ENCODE data around the gene DMWD. TPM values are rescaled to one million over a fixed set of nuclear protein-coding genes. Genes with fewer than 3 reads are reported as not detected.

DMWD gene
- total and polyA plus RNA-seq, 2 of the 13 experiments (the other 11 are each of a cell fraction or from before 2014, with no cell fraction given) = 10.3 to 14.9 TPM

DNA sequence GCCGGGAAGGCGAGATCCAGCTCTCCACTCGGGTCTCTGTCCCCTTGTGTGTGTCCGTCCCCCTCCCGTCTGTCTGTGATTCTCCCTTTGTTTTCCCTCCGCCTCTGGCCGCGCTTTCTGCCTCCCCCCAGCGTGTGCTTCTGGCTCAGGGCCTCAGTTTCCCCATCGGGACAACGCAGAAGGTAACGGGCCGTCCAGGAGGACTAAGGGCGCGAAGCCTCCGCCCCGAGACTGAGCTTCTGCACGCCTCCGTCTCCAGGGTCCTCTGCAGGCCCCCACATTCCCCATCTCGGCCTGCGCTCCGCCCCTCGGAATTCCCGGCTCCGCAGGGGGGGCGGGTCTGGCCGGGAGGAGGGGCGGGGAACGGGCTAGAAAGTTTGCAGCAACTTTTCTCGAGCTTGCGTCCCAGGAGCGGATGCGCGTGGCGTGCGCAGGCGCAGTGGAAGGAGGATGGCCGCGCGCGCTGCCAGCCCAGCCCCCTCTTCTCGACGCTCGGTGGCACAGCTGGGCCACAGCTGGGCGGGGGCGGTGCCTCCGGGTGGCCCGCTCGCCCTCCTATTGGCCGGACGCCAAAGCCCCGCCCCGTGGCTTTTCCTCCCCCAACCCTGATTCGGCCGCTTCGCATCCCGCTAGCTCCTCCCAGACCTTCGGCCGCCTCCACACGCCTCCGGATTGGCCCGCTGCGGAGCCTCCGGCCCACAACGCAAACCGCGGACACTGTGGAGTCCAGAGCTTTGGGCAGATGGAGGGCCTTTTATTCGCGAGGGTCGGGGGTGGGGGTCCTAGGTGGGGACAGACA, 23.5 kb downstream of the DMWD start, which contains the start of gene SIX5 (continued):
- TF ChIP-seq, protein P1, sequence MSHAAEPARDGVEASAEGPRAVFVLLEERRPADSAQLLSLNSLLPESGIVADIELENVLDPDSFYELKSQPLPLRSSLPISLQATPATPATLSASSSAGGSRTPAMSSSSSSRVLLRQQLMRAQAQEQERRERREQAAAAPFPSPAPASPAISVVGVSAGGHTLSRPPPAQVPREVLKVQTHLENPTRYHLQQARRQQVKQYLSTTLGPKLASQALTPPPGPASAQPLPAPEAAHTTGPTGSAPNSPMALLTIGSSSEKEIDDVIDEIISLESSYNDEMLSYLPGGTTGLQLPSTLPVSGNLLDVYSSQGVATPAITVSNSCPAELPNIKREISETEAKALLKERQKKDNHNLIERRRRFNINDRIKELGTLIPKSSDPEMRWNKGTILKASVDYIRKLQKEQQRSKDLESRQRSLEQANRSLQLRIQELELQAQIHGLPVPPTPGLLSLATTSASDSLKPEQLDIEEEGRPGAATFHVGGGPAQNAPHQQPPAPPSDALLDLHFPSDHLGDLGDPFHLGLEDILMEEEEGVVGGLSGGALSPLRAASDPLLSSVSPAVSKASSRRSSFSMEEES (CRISPR knock-in tag; IDR thresholded peaks at IDR 0.05) = 0 out of 2 replicates have a peak, but pooled peaks have one; percentile 51
- TF ChIP-seq IRF2 (CRISPR knock-in tag; IDR thresholded peaks at IDR 0.05) (no peak), SMAD3 (CRISPR knock-in tag; IDR thresholded peaks at IDR 0.05) (0 out of 2 replicates have a peak, but pooled peaks have one; percentile 42), NONO (IDR thresholded peaks at IDR 0.05) (no peak), NONO (CRISPR knock-in tag; conservative IDR thresholded peaks at IDR 0.05) (peak; percentile 47; the same call in 1 of the 2 replicates), SP2 (CRISPR knock-in tag; IDR thresholded peaks at IDR 0.05) (peak; percentile 87), EHMT2 (IDR thresholded peaks at IDR 0.05; ENCODE audit: borderline replicate concordance, low read depth, low read length) (no peak), SSRP1 (CRISPR knock-in tag; IDR thresholded peaks at IDR 0.05) (no peak), ZIK1 (CRISPR knock-in tag; IDR thresholded peaks at IDR 0.05; ENCODE audit: borderline replicate concordance, low read depth) (0 out of 2 replicates have a peak, but pooled peaks have one; percentile 55), ZNF253 (CRISPR knock-in tag; IDR thresholded peaks at IDR 0.05; ENCODE audit: borderline replicate concordance) (no peak), ZNF34 (CRISPR knock-in tag; IDR thresholded peaks at IDR 0.05; ENCODE audit: borderline replicate concordance) (0 out of 2 replicates have a peak, but pooled peaks have one; percentile 64)
- TF ChIP-seq, protein P2, sequence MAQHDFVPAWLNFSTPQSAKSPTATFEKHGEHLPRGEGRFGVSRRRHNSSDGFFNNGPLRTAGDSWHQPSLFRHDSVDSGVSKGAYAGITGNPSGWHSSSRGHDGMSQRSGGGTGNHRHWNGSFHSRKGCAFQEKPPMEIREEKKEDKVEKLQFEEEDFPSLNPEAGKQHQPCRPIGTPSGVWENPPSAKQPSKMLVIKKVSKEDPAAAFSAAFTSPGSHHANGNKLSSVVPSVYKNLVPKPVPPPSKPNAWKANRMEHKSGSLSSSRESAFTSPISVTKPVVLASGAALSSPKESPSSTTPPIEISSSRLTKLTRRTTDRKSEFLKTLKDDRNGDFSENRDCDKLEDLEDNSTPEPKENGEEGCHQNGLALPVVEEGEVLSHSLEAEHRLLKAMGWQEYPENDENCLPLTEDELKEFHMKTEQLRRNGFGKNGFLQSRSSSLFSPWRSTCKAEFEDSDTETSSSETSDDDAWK (CRISPR knock-in tag; IDR thresholded peaks at IDR 0.05) = no peak
- TF ChIP-seq, protein P3, sequence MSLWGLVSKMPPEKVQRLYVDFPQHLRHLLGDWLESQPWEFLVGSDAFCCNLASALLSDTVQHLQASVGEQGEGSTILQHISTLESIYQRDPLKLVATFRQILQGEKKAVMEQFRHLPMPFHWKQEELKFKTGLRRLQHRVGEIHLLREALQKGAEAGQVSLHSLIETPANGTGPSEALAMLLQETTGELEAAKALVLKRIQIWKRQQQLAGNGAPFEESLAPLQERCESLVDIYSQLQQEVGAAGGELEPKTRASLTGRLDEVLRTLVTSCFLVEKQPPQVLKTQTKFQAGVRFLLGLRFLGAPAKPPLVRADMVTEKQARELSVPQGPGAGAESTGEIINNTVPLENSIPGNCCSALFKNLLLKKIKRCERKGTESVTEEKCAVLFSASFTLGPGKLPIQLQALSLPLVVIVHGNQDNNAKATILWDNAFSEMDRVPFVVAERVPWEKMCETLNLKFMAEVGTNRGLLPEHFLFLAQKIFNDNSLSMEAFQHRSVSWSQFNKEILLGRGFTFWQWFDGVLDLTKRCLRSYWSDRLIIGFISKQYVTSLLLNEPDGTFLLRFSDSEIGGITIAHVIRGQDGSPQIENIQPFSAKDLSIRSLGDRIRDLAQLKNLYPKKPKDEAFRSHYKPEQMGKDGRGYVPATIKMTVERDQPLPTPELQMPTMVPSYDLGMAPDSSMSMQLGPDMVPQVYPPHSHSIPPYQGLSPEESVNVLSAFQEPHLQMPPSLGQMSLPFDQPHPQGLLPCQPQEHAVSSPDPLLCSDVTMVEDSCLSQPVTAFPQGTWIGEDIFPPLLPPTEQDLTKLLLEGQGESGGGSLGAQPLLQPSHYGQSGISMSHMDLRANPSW (CRISPR knock-in tag; IDR thresholded peaks at IDR 0.05; ENCODE audit: borderline replicate concordance) = no peak; the same call in 1 of the 2 replicates
- TF ChIP-seq, protein P4, sequence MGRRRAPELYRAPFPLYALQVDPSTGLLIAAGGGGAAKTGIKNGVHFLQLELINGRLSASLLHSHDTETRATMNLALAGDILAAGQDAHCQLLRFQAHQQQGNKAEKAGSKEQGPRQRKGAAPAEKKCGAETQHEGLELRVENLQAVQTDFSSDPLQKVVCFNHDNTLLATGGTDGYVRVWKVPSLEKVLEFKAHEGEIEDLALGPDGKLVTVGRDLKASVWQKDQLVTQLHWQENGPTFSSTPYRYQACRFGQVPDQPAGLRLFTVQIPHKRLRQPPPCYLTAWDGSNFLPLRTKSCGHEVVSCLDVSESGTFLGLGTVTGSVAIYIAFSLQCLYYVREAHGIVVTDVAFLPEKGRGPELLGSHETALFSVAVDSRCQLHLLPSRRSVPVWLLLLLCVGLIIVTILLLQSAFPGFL (CRISPR knock-in tag; IDR thresholded peaks at IDR 0.05) = no peak
- TF ChIP-seq, protein P5, sequence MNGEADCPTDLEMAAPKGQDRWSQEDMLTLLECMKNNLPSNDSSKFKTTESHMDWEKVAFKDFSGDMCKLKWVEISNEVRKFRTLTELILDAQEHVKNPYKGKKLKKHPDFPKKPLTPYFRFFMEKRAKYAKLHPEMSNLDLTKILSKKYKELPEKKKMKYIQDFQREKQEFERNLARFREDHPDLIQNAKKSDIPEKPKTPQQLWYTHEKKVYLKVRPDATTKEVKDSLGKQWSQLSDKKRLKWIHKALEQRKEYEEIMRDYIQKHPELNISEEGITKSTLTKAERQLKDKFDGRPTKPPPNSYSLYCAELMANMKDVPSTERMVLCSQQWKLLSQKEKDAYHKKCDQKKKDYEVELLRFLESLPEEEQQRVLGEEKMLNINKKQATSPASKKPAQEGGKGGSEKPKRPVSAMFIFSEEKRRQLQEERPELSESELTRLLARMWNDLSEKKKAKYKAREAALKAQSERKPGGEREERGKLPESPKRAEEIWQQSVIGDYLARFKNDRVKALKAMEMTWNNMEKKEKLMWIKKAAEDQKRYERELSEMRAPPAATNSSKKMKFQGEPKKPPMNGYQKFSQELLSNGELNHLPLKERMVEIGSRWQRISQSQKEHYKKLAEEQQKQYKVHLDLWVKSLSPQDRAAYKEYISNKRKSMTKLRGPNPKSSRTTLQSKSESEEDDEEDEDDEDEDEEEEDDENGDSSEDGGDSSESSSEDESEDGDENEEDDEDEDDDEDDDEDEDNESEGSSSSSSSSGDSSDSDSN (CRISPR knock-in tag; IDR thresholded peaks at IDR 0.05) = peak; percentile 65
- TF ChIP-seq, protein P6, sequence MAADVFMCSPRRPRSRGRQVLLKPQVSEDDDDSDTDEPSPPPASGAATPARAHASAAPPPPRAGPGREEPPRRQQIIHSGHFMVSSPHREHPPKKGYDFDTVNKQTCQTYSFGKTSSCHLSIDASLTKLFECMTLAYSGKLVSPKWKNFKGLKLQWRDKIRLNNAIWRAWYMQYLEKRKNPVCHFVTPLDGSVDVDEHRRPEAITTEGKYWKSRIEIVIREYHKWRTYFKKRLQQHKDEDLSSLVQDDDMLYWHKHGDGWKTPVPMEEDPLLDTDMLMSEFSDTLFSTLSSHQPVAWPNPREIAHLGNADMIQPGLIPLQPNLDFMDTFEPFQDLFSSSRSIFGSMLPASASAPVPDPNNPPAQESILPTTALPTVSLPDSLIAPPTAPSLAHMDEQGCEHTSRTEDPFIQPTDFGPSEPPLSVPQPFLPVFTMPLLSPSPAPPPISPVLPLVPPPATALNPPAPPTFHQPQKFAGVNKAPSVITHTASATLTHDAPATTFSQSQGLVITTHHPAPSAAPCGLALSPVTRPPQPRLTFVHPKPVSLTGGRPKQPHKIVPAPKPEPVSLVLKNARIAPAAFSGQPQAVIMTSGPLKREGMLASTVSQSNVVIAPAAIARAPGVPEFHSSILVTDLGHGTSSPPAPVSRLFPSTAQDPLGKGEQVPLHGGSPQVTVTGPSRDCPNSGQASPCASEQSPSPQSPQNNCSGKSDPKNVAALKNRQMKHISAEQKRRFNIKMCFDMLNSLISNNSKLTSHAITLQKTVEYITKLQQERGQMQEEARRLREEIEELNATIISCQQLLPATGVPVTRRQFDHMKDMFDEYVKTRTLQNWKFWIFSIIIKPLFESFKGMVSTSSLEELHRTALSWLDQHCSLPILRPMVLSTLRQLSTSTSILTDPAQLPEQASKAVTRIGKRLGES (CRISPR knock-in tag; IDR thresholded peaks at IDR 0.05; ENCODE audit: borderline replicate concordance) = peak; percentile 64; the same call in 1 of the 2 replicates
